CD4-positive, alpha-beta T cell treated with Interferon alpha-2 for 1 hour (primary cell): Measurements from ENCODE around the gene GAB1.
A peak's percentile ranks its signal among the peaks of the same experiment; 100 is the strongest.

Source experiments
- DNase-seq, 2 donors: peaks; one replicate each; pipeline ENCODE4 v3.0.0-alpha.2; 2020 to 2022

GAB1 gene

GRCh38 chr4:143391261-143391660 is 54.6 kb downstream of the GAB1 start:
- no peak for DNase-seq

- no peak for DNase-seq
These were observed 55.2 kb downstream of the GAB1 start for GRCh38 chr4:143391895-143392294.

GRCh38 chr4:143393195-143393594 is 56.5 kb downstream of the GAB1 start:
- DNase-seq: no peak

GRCh38 chr4:143394739-143395453 is 58.2 kb downstream of the GAB1 start:
- no peak for DNase-seq

DNA sequence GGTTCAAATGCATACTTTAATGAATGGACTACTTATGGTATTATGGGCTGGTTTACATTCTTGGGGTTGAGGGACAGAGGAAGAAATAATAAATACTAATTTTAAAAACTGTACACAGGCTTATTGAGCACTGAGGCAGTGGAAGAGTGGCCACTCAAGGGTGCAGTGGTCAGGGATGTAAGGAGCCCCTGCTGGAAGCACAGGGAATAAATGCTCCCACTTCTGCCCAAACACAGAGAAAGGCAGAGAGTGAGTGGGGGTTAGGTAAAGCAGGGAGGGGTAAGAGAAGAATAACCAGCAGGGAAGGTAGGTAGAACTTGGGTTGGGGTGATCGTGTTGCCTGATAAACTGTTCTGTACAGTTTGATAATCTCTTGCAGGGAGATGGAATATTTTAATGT is 60.0 kb downstream of the GAB1 start:
- DNase-seq: no peak

GRCh38 chr4:143397335-143397734 is 60.7 kb downstream of the GAB1 start:
- DNase-seq: no peak

DNA sequence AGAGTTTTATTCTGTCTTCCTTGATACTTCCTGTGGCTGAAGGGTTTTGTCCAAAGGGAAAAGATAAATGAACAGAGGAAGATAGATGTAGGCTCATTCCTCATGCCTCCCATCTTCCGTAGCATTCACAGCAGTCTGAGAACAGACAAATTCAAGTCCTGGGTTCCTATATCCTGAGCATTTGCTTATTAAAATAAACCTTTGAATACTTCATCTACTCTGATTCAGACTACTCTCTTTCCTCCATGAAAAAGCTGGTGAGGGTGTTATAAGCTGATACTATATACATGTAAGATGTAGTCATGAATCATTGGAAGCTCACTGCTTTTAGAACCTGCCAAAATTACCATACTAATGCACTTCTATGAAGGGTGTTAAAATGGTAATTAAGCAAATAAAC is 61.2 kb downstream of the GAB1 start:
- no peak for DNase-seq

- peak in 1 of 2 donors; percentile 45 for DNase-seq
These were observed 62.7 kb downstream of the GAB1 start for GRCh38 chr4:143399113-143399949.

- DNase-seq: no peak
These were observed 63.4 kb downstream of the GAB1 start for GRCh38 chr4:143400082-143400481.

- no peak for DNase-seq
These were observed 66.3 kb downstream of the GAB1 start for GRCh38 chr4:143402776-143403552.

GRCh38 chr4:143403553-143403820 is 66.8 kb downstream of the GAB1 start:
- DNase-seq: no peak

DNA sequence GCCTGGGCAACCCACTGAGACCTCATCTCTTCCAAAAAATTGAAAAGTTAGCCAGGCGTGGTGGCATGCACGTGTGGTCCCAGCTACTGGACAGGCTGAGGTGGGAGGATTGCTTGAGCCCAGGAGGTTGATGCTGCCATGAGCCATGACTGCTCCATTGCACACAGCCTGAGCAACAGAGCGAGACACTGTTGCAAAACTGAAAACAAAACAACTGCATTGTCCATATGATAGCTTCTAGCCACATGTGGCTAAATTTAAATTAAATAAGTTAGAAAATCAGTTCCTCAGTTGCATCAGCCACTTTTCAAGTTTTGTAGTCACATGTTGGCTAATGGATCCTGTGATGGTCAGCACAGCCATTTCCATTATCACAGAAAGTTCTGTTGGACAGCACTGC is 67.9 kb downstream of the GAB1 start:
- no peak for DNase-seq

GRCh38 chr4:143405075-143405730 is 68.5 kb downstream of the GAB1 start:
- no peak for DNase-seq

- DNase-seq: no peak
These were observed 69.8 kb downstream of the GAB1 start for GRCh38 chr4:143406523-143406922.

GRCh38 chr4:143407474-143407873 is 70.8 kb downstream of the GAB1 start:
- DNase-seq: no peak

DNA sequence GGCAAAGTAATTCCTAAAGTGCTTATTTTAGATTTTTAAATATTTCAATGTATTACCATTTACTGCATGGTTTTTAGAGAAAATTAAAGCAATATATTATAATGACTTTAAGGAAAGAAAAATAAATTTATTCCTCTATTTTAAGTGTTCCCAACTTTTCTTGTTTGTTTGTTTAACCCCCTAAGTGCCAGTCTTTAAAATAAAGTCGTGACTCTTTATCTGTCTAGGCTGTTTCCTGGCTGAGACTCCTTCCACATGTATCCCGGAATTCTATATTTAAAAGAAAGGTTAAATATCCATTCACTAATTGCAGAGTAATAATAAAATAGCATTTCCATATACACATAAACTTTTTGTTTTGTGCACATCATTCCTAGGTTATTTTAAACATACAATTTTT is 71.2 kb downstream of the GAB1 start:
- DNase-seq: no peak

DNA sequence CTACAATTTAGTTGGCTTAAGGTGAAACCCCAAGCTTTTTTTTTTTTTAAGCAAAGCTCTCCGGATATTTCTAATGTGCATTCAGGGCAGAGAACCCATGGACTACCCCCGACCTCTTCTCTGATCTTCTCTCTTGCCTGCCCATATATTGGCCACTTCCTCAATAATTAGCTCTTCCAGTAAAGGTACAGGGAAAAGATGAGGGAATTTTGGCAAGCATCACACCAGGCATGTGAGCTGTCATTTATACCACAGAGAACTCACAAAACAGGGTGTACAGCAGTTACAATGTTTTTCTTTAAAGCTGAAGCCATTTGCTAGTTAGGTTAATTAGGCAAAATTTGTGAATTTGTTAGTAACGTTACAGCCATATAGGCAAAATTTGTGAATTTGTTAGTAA is 73.3 kb downstream of the GAB1 start:
- no peak for DNase-seq

DNA sequence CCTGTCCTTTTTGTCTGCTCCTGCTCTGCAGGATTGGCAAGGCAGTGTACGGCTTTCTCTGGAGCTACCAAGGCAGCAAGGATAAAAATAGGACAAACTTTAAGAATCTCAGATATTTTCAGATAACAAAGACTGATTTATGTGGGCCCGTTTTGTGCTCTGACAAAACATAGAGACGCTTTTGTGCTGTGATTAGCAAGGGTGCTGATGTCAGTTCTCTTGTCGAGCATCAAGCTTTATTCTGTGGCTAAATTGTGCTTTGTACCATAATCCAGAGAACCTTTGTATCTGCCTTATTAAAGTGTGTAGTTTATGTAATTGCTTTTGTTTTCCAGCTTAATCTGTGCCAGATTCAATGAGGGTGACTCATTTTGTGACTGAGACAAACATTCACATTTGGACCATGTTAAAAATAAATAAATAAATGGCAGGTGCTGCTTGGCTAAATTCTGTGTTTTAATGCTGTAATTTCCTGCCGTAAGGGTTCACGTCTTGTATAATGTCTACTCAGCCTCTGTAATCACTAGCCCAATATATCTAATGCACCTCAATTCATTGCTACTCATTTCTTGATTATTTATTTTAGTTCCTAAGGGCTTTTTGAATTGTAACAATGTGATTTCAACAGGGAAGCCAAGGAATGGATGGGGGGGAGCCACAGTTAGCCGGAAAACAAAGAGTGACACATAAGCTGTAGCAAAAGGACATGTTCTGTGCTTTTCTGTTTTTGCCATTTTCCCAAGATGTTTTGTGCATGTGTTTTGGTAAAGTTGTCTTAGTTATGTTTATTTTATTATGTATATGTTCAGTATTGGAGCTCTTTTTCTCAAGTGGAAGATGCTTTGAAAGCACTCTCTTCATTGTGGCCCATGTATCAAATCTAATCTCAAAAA is 75.1 kb downstream of the GAB1 start:
- no peak for DNase-seq

- DNase-seq: no peak
These were observed 75.7 kb downstream of the GAB1 start for GRCh38 chr4:143412420-143412758.

GRCh38 chr4:143417679-143418403 is 81.2 kb downstream of the GAB1 start:
- no peak for DNase-seq

GRCh38 chr4:143420227-143420626 is 83.6 kb downstream of the GAB1 start:
- no peak for DNase-seq

DNA sequence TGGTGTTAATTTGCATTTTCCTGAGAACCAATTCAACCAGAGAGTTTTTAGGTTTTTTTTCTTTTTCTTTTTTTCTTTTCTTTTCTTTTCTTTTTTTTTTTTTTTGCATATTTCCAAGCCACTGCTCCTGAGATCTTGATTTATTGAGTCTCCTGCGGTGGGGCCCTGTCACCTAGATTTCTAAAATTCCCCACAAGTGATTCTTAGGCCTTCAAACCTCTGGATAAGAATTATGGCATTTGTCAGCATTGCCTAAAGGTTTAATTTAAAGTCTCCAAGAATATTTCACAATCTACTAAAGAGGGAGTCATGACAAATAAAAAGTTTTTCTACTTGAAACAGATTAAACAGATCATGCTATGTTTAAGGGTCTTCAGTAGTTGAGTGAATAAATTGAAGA is 84.9 kb downstream of the GAB1 start:
- DNase-seq: no peak
